ENCODE results near the gene NOTCH2NLA. TPM values are rescaled to one million over a fixed set of nuclear protein-coding genes. Genes with fewer than 3 reads are reported as not detected.
"Not testable (repeated sequence)": the region's sequence is repeated elsewhere in the genome, so short reads cannot be mapped to it uniquely, and the experiment has no call there.

The NOTCH2NLA gene
- polyA plus RNA-seq (2013, experiment 1 of 2; ENCODE audit: insufficient read length), result 12.6 TPM
- polyA plus RNA-seq (2013, experiment 2 of 2; ENCODE audit: insufficient read length), result 16.7 TPM

GRCh38 chr1:146228710-146229477, at the start of gene NOTCH2NLA:
TSS of gene NOTCH2NLA (minus strand) at chr1:146229021. CDS start at chr1:146189337, 39,684 bp downstream.
- DNase-seq, result not testable (repeated sequence)

- not testable (repeated sequence) for DNase-seq
These were observed 49.5 kb upstream of the NOTCH2NLA start for GRCh38 chr1:146278346-146278745.

- not testable (repeated sequence) for DNase-seq
These were observed 48.3 kb upstream of the NOTCH2NLA start for GRCh38 chr1:146277087-146277486.

- DNase-seq, result not testable (repeated sequence)
These were observed 45.3 kb upstream of the NOTCH2NLA start for GRCh38 chr1:146274083-146274482.

GRCh38 chr1:146273194-146273593, 44.4 kb upstream of the NOTCH2NLA start:
- not testable (repeated sequence) for DNase-seq

- not testable (repeated sequence) for DNase-seq
These were observed 43.9 kb upstream of the NOTCH2NLA start for GRCh38 chr1:146272734-146273133.

GRCh38 chr1:146271977-146272376, 43.2 kb upstream of the NOTCH2NLA start:
- not testable (repeated sequence) for DNase-seq

GRCh38 chr1:146270129-146270528, 41.3 kb upstream of the NOTCH2NLA start:
- not testable (repeated sequence) for DNase-seq

GRCh38 chr1:146266179-146266748, 37.4 kb upstream of the NOTCH2NLA start:
- DNase-seq, result not testable (repeated sequence)

- not testable (repeated sequence) for DNase-seq
These were observed 35.9 kb upstream of the NOTCH2NLA start for GRCh38 chr1:146264761-146265160.

- not testable (repeated sequence) for DNase-seq
These were observed 31.3 kb upstream of the NOTCH2NLA start for GRCh38 chr1:146260006-146260730.

GRCh38 chr1:146257992-146258552, 29.3 kb upstream of the NOTCH2NLA start:
- not testable (repeated sequence) for DNase-seq

GRCh38 chr1:146254569-146255197, 25.9 kb upstream of the NOTCH2NLA start:
- not testable (repeated sequence) for DNase-seq

GRCh38 chr1:146253249-146253855, 24.5 kb upstream of the NOTCH2NLA start:
- DNase-seq, result not testable (repeated sequence)

- DNase-seq, result not testable (repeated sequence)
These were observed 22.7 kb upstream of the NOTCH2NLA start for GRCh38 chr1:146251523-146251922.

GRCh38 chr1:146248643-146249042, 19.8 kb upstream of the NOTCH2NLA start:
- not testable (repeated sequence) for DNase-seq

GRCh38 chr1:146236626-146237025, 7.8 kb upstream of the NOTCH2NLA start:
- not testable (repeated sequence) for DNase-seq

- DNase-seq, result not testable (repeated sequence)
These were observed 7.3 kb upstream of the NOTCH2NLA start for GRCh38 chr1:146236026-146236601.

GRCh38 chr1:146228144-146228682, 608 bp downstream of the NOTCH2NLA start:
- not testable (repeated sequence) for DNase-seq

- not testable (repeated sequence) for DNase-seq
These were observed 54.3 kb downstream of the NOTCH2NLA start for GRCh38 chr1:146174531-146174930.

GRCh38 chr1:146167740-146168139, 61.1 kb downstream of the NOTCH2NLA start:
- DNase-seq, result not testable (repeated sequence)

All from fibroblast of skin of back (primary cell).